Prostate gland (tissue), 2 donors: ENCODE data around the gene DACT3. TPM values are rescaled to one million over a fixed set of nuclear protein-coding genes. Genes with fewer than 3 reads are reported as not detected.

Experiments used
- DNase-seq: peaks from one replicate; pipeline ENCODE4 v3.0.0-alpha.2; 2019; ENCODE audit warnings: low spot score
- H3K27ac ChIP-seq, 2 donors: fragments of 200-600 bp; sonication (generic); 2 replicates each; pipeline ENCODE4 v1.5.1; 2017 to 2019
- H3K27me3 ChIP-seq: fragments of 200-600 bp; sonication (generic); replicated peaks from 2 replicates; pipeline ENCODE4 v1.5.1; 2019; ENCODE audit not compliant: insufficient read depth
- H3K36me3 ChIP-seq, 2 donors: fragments of 200-600 bp; sonication (generic); 1 replicate in 1 of 2; 2 replicates in 1 of 2; pipeline versions ENCODE4 v1.5.1 to v1.8.1; 2017 to 2019
- H3K4me1 ChIP-seq: fragments of 200-600 bp; sonication (generic); replicated peaks from 2 replicates; pipeline ENCODE4 v1.5.1; 2019
- H3K4me3 ChIP-seq, 2 donors: fragments of 200-600 bp; sonication (generic); 2 replicates each; pipeline ENCODE4 v1.5.1; 2017 to 2019
- H3K9me3 ChIP-seq: fragments of 200-600 bp; sonication (generic); 2 replicates; pipeline ENCODE4 v1.5.1; 2017
- CTCF ChIP-seq, 4 experiments: fragments of 200-600 bp in 2 of 4; fragments of 450-650 bp in 2 of 4; sonication (generic) in 2 of 4; IDR thresholded peaks; 1 replicate in 3 of 4; 2 replicates in 1 of 4; pipeline ENCODE4 v1.5.1; 2016 to 2019; ENCODE audit warnings: antibody characterized with exemption in 4 of 4, mild to moderate bottlenecking in 2 of 4, moderate library complexity in 2 of 4
- POLR2A ChIP-seq: fragments of 450-650 bp; IDR thresholded peaks from one replicate; pipeline ENCODE4 v1.6.1; 2016; ENCODE audit warnings: antibody characterized with exemption, mild to moderate bottlenecking
- POLR2AphosphoS5 ChIP-seq: sonication (generic); formaldehyde crosslinking; IDR thresholded peaks from one replicate; pipeline ENCODE4 v1.6.1; 2017; ENCODE audit warnings: antibody characterized with exemption
- WGBS: methylation state at CpG from one replicate; pipeline ENCODE4 v1.1.5; 2018; 5-methylcytosine and 5-hydroxymethylcytosine counted together
- intact Hi-C: fragments of 100-400 bp; cut with DNase I; formaldehyde crosslinking; loops from one replicate; pipeline ENCODE4 v1.14.2; 2022
- total RNA-seq, 2 donors: library from RNA; depleted of rRNA; stranded (reverse); fragments of >200 nt; gene quantifications; one replicate each; pipeline ENCODE4 v1.1.0, GENCODE V29; 2016

Gene DACT3
- 10 to 100 TPM in 1 of 2 donors, 1 to 10 TPM in 1; 8.6 to 28.1 TPM for total RNA-seq

- 0% methylated on average over 36 of the region's 61 CpGs for WGBS
- intact Hi-C loops = no loop called here
- Histone ChIP-seq H3K4me1 (peaks cover 4% of the 10 kb centered on the region), H3K9me3 (no peaks in the 10 kb centered on the region), H3K36me3 (no peaks in the 10 kb centered on the region), H3K27me3 (no peaks in the 10 kb centered on the region), H3K4me3 (peak within 1 kb of the TSS; percentile 48 to 59), H3K27ac (peak within 1 kb of the TSS; percentile 65 to 74)
- TF ChIP-seq POLR2A (peak; percentile 25), POLR2AphosphoS5 (peak; percentile 98), CTCF (IDR thresholded peaks at IDR 0.05) (peak; percentile 25 to 65 (median 44))
- peak; percentile 100 for DNase-seq
Observed at GRCh38 chr19:46661020-46661731, at the start of gene DACT3. DACT3 (minus strand) TSS chr19:46661182; CDS start chr19:46661064, 118 bp downstream.

- intact Hi-C loops = loop anchor here (5.0 kb wide), 1 partner anchor 37 kb away; the partner anchor contains the start of genes FKRP and STRN4
- WGBS = 86% methylated on average over 25 of the region's 25 CpGs
- H3K36me3 ChIP-seq = peaks cover 0 to 6% of the 10 kb centered on the region in 2 donors
- H3K4me3 ChIP-seq = no peak overlapping the region
- H3K9me3 ChIP-seq = no peaks in the 10 kb centered on the region
- H3K4me1 ChIP-seq = no peaks in the 10 kb centered on the region
- DNase-seq = no peak
- TF ChIP-seq POLR2A = no peak
- no peak for TF ChIP-seq POLR2AphosphoS5
- no peak for TF ChIP-seq CTCF (IDR thresholded peaks at IDR 0.05)
- no peak overlapping the region for H3K27ac ChIP-seq
- no peaks in the 10 kb centered on the region for H3K27me3 ChIP-seq
Observed at GRCh38 chr19:46710687-46711086, 49.7 kb upstream of the DACT3 start.

GRCh38 chr19:46704379-46705076 lies 43.5 kb upstream of the DACT3 start:
- Histone ChIP-seq H3K27me3 (no peaks in the 10 kb centered on the region), H3K9me3 (no peaks in the 10 kb centered on the region), H3K4me1 (no peaks in the 10 kb centered on the region), H3K4me3 (no peak overlapping the region), H3K27ac (no peak overlapping the region), H3K36me3 (peaks cover 8 to 23% of the 10 kb centered on the region in 2 donors)
- DNase-seq = peak; percentile 42
- intact Hi-C loops = loop anchor here (1.0 kb wide), 1 partner anchor 24 kb away; no protein-coding TSS in a partner anchor
- 42% methylated on average over 21 of the region's 21 CpGs for WGBS
- TF ChIP-seq CTCF (IDR thresholded peaks at IDR 0.05) (peak; percentile 80 to 94 (median 92)), POLR2A (no peak)

- no peak overlapping the region for H3K27ac ChIP-seq
- TF ChIP-seq POLR2AphosphoS5 (no peak), CTCF (IDR thresholded peaks at IDR 0.05) (no peak), POLR2A (no peak)
- H3K4me3 ChIP-seq = no peak overlapping the region
- peaks cover 12 to 29% of the 10 kb centered on the region in 2 donors for H3K36me3 ChIP-seq
- no peaks in the 10 kb centered on the region for H3K9me3 ChIP-seq
- intact Hi-C loops = no loop called here
- H3K27me3 ChIP-seq = no peaks in the 10 kb centered on the region
- no peaks in the 10 kb centered on the region for H3K4me1 ChIP-seq
- 87% methylated on average over 13 of the region's 13 CpGs for WGBS
- no peak for DNase-seq
Observed at GRCh38 chr19:46700704-46701103, 39.7 kb upstream of the DACT3 start.
